ENCODE results near the gene MED13L. TPM values are rescaled to one million over a fixed set of nuclear protein-coding genes. Genes with fewer than 3 reads are reported as not detected.

The MED13L gene
- total RNA-seq, 2 donors from 2014 or later, result 88.9 to 140 TPM

- H3K27me3 ChIP-seq (replicated peaks; ENCODE audit: insufficient read depth), result no peaks in the 10 kb centered on the region
- TF ChIP-seq, protein P1, sequence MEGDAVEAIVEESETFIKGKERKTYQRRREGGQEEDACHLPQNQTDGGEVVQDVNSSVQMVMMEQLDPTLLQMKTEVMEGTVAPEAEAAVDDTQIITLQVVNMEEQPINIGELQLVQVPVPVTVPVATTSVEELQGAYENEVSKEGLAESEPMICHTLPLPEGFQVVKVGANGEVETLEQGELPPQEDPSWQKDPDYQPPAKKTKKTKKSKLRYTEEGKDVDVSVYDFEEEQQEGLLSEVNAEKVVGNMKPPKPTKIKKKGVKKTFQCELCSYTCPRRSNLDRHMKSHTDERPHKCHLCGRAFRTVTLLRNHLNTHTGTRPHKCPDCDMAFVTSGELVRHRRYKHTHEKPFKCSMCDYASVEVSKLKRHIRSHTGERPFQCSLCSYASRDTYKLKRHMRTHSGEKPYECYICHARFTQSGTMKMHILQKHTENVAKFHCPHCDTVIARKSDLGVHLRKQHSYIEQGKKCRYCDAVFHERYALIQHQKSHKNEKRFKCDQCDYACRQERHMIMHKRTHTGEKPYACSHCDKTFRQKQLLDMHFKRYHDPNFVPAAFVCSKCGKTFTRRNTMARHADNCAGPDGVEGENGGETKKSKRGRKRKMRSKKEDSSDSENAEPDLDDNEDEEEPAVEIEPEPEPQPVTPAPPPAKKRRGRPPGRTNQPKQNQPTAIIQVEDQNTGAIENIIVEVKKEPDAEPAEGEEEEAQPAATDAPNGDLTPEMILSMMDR (IDR thresholded peaks at IDR 0.05), result no peak
- TF ChIP-seq POLR2AphosphoS5 (IDR thresholded peaks at IDR 0.05), result no peak
- TF ChIP-seq POLR2A (IDR thresholded peaks at IDR 0.05), result no peak
Measured at GRCh38 chr12:115962216-115962615, 315.3 kb downstream of the MED13L start.

DNA sequence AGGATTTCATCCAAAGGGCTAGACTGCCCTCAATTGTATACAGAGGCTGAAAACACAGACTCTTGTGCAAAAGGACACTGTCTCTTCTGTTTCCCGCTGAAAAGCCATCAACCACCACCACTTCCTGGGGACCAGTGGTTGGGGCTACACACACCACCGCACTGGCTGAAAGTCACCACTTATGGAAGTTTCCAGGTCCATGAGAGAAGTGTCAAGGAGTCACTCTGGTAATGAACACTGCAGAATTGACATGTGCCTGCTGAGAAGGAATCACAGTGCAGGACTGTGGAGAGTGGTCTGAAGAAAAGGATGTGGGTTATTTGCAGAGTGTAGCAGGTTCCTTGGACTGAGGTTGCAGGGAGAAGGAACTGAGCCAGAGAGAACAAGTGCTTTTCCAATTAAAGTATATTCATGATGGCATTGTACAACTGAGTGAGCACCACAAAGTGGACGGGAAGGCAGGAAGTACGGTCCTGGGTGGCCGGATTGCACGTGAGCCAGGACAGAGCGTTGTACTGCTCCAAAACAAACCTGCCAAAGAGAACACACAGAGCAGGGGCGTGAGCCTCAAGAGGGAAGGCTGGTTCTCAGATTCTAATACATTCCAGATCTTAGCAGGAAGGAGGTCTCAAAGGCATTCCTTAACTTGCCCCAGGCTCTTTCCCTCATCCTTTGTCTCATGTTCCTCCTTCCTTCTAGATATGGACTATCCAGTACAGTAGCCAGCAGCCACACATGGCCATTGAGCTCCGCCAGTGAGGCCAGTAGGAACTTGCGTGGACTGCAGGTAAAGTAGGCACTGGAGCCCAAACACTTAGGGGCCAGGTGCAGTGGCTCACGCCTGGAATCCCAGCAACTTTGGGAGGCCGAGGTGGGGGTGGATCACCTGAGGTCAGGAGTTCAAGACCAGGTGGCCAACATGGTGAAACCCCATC lies 316.4 kb downstream of the MED13L start:
- H3K36me3 ChIP-seq, result peaks cover 0 to 19% of the 10 kb centered on the region in 2 donors
- WGBS, result 84% methylated on average over 12 of the region's 12 CpGs
- TF ChIP-seq POLR2A (IDR thresholded peaks at IDR 0.05), result no peak
- TF ChIP-seq POLR2AphosphoS5 (IDR thresholded peaks at IDR 0.05), result no peak
- TF ChIP-seq, protein P1 (IDR thresholded peaks at IDR 0.05), result no peak

More at GRCh38 chr12:115962216-115962615, 315.3 kb downstream of the MED13L start:
- WGBS, result 84% methylated on average over 7 of the region's 7 CpGs
- no peak for DNase-seq (ENCODE audit: low spot score)
- H3K4me1 ChIP-seq (replicated peaks), result no peaks in the 10 kb centered on the region
- intact Hi-C loops (cut with DNase I), result no loop called here
- peaks cover 0 to 19% of the 10 kb centered on the region in 2 donors for H3K36me3 ChIP-seq
- H3K27ac ChIP-seq, result no peak overlapping the region
- H3K9me3 ChIP-seq, result no peaks in the 10 kb centered on the region
- H3K4me3 ChIP-seq, result no peak overlapping the region

GRCh38 chr12:115957686-115958290 lies 319.7 kb downstream of the MED13L start:
- Histone ChIP-seq H3K4me3 (no peak overlapping the region), H3K9me3 (no peaks in the 10 kb centered on the region), H3K27ac (no peak overlapping the region), H3K36me3 (peaks cover 0 to under 1% of the 10 kb centered on the region in 2 donors), H3K4me1 (replicated peaks) (no peaks in the 10 kb centered on the region), H3K27me3 (replicated peaks; ENCODE audit: insufficient read depth) (no peaks in the 10 kb centered on the region)
- intact Hi-C loops (cut with DNase I), result no loop called here
- DNase-seq (ENCODE audit: low spot score), result no peak
- TF ChIP-seq POLR2A (IDR thresholded peaks at IDR 0.05), result no peak
- TF ChIP-seq, protein P1 (IDR thresholded peaks at IDR 0.05), result no peak
- TF ChIP-seq POLR2AphosphoS5 (IDR thresholded peaks at IDR 0.05), result no peak
- 81% methylated on average over 6 of the region's 6 CpGs for WGBS

More for the DNA sequence above, 316.4 kb downstream of the MED13L start:
- no peak for DNase-seq (ENCODE audit: low spot score)
- intact Hi-C loops (cut with DNase I), result no loop called here
- Histone ChIP-seq H3K4me3 (no peak overlapping the region), H3K9me3 (no peaks in the 10 kb centered on the region), H3K4me1 (replicated peaks) (no peaks in the 10 kb centered on the region), H3K27me3 (replicated peaks; ENCODE audit: insufficient read depth) (no peaks in the 10 kb centered on the region), H3K27ac (no peak overlapping the region)

DNA sequence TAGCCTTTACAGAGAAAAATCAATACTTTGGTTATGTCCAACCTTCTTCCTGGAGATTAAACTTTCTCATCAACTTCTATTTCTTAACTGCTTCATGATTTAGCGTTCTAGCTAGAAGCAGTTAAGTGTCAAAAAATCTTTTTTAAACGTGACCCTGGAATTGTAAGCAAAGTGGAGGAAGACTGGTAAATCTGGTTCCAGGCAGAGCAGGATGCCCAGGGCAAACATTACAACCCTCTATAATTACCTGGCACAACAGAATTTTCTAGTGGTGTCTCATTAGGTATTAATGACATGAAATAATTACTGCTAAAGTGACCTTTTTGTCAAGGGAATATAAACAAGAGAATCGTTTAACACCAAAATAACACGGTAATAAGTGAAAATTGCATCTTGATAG lies 320.8 kb downstream of the MED13L start:
- Histone ChIP-seq H3K9me3 (no peaks in the 10 kb centered on the region), H3K27ac (peak overlapping the region; percentile 26 to 34), H3K4me3 (no peak overlapping the region), H3K27me3 (replicated peaks; ENCODE audit: insufficient read depth) (no peaks in the 10 kb centered on the region), H3K36me3 (no peaks in the 10 kb centered on the region), H3K4me1 (replicated peaks) (no peaks in the 10 kb centered on the region)
- 44% methylated on average over 4 of the region's 4 CpGs for WGBS
- TF ChIP-seq, protein P1 (IDR thresholded peaks at IDR 0.05), result no peak
- TF ChIP-seq POLR2A (IDR thresholded peaks at IDR 0.05) (no peak), POLR2AphosphoS5 (IDR thresholded peaks at IDR 0.05) (no peak)
- no peak for DNase-seq (ENCODE audit: low spot score)
- intact Hi-C loops (cut with DNase I), result no loop called here
